COLO668 (cell line): ENCODE results near the gene MAST2.
A peak's percentile ranks its signal among the peaks of the same experiment; 100 is the strongest.

Experiments
- DNase-seq: peaks from one replicate; lab custom pipeline; 2025; ENCODE audit not compliant: unreplicated experiment; lab: John Stamatoyannopoulos, UW

MAST2 gene

DNA sequence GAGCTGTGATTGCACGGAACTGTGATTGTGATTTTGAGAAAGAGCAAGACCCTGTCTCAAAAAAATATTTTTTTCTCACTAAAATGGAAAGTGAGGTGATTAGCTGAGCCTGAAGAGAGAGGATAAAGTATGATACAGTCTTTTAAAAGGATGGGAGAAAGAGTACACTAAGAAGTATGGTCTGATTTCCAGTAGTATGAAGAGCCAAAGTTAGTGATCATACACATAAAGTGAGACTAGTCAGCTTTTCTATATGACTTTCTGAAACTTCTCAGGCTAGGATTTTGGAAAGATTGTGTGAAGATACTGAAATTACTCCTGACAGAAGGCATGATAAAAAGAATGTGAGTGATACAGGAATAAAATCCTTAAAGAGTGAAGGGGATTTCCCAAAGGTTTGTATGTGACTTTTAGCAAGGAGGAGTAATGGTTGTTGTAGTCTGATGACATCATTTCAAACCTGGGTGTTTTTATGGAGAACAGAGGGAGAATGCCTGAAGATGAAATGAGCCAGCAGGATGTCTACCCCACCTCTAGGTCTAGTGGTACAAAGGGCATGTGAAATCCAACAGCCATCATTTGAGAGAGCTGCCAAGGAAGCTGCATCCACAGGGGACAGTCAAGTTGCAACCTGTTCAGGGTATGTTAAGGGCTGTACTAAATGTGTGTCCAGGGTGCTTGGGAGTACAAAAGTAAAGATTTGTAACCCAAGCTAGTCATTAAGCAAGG, 171.3 kb downstream of the MAST2 start:
- peak; percentile 51 for DNase-seq

DNA sequence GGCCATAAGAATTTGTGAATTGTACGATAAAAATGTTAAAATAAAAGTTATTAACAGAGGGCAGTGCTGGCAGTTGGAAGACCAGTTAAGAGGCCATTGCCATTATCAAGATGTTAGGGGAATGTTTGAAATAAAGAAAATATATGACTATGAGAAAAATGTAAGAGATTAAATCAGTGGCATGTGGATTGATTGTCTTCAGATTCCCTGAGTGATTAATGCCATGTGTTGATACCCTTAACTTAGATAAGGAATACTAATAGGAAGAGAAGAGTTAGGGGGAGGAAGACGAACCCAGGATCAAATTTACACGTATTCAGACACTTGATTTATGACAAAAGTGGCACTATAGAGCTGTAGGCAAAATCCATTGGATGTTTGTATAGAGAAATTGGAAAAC, 173.2 kb downstream of the MAST2 start:
- DNase-seq: no peak

DNA sequence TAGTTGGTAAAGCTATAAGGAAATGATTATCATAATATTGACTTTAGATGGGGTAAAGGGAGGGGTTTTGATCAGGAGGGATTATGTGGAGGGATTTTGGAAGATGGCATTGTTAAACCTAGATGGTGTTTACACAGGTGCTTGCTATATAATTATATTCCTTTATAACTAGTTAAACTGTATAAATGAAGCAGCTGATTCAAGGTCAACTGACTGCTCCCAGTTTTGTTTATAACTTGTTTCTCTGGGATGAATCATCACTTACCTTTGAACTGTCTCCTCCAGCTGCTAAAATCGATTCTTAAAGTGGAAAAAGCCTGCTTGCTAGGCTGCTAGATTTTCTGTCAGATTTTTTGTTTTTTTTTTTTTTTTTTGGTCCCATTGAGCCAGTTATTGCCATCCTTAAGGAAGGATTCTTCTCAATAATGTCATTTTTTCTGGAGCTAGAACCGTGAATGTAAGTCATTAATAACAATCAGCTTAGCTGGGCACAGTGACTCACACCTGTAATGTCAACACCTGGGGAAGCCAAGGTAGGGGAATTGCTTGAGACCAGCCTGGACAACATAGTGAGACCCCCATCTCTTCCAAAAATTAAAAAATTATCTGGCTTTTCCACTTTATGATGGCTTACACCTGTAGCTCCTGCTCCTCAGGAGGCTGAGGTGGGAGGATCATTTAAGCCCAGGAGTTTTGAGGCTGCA, 175.8 kb downstream of the MAST2 start:
- DNase-seq: peak; percentile 78

DNA sequence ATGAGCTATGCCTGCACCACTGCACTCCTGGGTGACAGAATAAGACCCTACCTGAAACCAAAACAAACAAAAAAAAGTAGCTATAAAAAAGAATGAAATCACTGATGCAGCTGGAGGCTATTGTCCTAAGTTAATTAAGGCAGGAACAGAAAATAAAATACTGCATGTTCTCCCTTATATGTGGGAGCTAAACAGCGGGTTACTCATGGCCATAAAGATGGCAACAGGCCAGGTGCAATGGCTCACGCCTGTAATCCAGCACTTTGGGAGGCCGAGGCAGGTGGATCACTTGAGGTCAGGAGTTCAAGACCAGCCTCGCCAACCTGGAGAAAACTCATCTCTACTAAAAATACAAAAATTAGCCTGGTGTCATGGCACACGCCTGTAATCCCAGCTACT, 176.4 kb downstream of the MAST2 start:
- peak; percentile 85 for DNase-seq

DNA sequence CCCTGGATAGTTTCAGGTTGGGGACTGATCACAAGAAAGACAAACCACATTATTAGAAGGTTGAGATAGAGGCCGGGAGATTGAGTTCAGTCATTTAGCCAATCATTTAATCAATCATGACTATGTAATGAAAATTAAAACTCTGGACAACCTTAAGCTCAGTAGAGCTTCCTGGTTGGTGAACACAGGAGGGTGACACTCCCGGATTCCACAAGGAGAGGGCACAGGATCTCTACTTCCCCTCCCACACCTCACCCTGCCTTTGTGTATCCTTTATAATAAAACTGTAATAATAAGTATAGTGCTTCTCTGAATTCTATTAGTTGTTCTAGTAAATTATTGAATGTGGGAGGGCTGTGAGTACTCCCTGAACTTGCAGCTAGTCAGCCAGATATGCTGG, 178.9 kb downstream of the MAST2 start:
- DNase-seq: no peak

DNA sequence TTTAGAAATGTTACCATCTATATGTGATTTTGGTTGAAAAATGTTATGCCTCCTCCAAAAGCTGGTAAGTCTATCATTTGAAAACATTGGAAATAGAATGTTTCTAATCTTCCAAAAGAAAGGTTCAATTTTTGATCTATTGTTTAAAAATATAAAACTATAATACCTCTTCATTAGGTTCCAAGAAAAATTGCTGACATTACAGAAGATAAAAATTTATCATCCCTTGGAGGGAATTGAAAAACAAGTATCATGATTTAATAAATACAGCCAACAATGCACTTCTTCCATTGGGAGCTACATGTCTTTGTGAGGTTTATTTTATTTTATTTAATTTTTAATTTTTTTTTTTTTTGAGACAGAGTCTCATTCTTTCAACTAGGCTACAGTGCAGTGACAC, 180.6 kb downstream of the MAST2 start:
- no peak for DNase-seq

DNA sequence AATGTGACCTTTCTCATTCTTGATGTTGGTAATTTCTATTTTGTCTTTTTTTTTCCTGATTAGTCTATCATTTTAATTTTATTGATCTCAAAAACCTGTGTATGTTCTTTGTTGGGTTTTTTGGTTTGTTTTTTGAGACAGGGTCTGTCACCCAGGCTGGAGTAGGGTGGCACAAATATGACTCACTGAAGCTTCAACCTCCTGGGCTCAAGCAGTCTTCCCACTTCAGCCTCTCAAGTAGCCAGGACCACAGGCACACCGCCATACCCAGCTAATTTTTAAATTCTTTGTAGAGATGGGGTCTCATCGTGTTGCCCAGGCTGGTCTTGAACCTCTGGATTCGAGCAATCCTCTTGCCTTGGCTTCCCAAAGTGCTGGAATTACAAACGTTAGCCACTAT, 183.8 kb downstream of the MAST2 start:
- no peak for DNase-seq

DNA sequence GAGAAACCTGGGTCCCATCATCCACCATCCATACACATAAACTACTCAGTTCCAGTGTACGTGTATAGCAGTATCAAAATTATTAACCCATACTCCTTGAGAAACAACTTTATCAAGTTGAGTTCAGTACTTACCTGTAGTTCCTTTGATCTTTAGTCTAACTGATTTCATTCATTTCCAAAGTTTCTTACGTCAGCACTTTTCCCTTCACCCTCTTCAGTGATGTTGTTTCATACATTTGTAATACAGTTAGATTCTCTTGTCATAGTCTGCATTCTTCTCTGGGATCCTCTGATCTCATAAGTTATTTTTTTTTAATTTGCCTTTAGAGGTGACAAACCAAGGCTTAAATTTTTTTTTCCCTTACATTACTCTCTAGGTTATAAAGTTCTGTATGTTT, 185.8 kb downstream of the MAST2 start:
- no peak for DNase-seq

DNA sequence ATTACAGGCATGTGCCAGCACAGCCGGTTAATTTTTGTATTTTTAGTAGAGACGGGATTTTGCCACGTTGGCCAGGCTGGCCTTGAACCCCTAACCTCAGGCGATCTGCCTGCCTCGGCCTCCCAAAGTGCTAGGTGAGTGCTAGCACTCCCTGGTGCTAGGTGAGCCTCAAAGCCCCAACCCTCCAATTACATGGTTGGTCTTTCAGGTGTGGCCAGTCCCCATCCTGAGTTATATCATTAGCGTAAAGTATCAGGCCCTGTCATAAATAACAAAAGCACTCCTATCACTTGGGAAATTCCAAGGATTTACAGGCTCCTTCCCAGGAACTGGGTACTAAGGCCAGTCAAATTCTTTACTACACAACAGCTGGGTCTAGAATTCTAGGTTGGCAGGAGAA, 191.0 kb downstream of the MAST2 start:
- no peak for DNase-seq

DNA sequence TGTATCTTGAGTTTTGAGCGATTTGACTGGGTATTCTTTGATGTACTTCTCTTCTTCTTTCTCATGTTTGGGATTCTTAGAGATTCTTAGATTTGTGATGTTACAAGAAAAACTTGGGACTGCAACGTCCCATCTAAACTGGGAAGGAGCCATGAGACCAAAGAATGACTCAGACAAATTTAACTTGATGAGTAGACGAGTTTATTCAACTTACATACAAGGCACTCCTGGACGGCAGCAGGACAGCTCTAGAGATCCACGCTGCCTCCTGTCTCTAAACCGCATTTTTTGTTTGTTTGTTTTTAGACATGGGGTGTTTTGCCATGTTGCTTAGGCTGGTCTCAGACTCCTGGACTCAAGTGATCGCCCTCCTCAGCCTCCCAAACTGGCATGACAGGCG, 191.9 kb downstream of the MAST2 start:
- no peak for DNase-seq

DNA sequence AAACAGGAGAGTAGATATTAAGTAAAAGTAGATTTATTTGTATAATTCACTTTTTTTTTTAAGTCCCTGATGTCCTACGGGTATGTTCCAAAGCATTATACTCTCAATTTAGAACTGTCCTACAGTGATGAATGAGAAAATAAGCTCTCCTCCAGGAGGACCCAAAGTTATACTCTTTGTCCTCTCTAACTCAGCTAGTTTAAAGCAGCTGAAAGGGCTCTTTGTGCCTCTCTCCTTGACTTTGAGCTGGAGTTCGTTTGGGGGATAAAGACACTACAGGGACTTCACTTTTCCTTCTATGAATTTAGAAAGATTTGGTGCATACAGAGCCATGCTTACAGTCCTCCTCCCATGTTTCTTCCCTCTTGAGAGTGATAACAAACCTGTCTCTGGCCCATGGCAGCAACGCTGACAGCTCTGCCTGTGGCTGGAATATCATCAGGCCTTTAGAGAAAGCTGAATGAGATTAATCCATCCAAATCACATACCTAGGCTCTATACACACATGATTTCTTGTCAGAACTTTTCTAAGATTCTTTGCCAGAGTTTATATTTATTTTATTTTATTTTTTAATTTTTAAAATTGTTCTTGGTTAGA, 194.7 kb downstream of the MAST2 start:
- DNase-seq: no peak

DNA sequence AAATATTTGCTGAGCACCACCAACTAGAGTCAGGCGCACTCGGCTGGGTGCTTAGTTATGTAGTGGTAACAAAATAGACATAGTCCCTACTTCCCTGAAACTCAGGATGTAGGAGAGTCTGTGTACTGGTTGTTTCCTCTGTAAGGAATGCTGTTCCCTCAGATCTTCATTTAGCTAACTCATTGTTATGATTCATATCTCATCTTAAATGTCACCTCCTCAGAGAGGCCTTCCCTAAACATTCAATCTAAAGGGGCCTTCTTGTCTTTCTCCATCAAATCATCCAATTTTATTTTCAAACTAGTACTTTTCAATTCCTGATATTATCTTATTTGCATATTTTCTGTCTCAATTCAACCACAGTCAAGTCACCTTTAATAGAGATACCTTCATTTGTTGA, 196.1 kb downstream of the MAST2 start:
- no peak for DNase-seq

DNA sequence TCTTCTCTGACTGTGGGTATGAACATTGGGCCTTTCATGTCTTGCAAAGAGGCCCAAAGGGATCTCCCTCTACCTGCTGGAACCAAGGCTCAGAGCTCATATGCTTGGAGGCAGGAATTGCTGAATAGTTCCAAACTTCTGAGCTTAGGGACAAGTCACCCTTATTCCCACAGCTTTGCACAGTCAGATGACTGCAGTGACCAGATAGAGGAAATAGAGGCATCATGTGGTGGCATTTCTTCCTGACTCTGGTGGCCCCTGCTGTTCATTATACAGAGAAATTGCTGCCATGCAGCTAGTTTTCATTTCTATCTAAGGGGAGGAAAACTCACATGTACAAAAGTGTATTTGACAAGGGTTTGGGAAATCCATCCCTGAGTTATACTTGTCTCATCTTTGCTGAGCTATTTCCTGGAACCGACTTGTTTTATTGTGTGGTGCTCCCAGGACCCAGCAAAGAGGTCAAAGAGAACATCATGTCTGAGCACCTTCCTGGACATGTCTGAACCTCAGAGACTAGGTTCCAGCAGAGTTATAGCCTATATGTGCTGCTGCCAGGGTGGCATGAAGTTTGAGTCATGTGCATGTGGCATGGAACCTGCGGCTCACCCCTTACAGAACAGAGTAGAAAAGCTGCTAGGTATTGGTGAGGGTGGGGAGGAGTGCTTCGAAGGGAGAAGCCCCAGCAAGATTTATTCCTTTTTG, 197.8 kb downstream of the MAST2 start:
- DNase-seq: no peak

DNA sequence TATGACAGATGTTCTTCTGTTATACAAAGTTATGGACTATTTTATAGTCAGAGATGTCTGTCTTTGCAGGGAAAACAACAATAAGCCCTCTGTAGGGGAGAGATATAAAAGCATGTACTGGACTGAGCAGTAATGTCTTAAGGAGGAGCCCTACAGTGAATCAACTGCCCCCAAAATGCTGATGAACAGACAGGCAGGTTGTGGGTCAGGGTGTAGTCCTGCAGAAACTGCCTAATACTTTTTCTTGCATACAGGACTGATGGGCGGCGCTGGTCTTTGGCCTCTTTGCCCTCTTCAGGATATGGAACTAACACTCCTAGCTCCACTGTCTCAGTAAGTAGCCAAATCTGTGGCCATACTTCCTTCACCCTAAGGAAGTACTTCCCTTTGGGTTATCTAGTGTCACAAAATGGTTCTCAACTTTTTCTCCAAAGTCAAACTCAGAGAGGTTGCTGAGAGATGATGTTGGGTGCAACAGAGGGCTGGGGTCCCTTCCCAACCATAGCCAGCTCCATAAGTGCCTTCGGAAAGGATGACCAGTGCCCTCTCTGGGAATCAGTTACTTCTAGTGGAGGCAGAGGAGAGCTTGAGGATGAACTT, 199.2 kb downstream of the MAST2 start:
- no peak for DNase-seq

DNA sequence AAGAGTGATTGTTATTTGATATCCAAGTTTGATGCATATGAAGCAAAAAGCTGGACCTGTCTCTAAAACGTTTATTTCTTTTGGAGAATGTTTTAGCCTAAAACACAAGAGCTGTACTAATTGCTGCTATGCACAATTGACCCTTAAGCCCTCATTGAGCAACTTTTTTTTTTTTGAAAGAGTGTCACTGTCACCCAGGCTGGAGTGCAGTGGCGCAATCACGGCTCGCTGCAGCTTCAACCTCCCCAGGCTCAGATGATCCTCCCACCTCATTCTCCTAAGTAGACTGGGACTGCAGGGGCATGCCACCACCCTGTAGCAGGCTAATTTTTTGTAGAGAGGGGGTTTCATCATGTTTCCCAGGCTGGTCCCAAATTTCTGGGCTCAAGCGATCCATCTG, 199.9 kb downstream of the MAST2 start:
- no peak for DNase-seq

DNA sequence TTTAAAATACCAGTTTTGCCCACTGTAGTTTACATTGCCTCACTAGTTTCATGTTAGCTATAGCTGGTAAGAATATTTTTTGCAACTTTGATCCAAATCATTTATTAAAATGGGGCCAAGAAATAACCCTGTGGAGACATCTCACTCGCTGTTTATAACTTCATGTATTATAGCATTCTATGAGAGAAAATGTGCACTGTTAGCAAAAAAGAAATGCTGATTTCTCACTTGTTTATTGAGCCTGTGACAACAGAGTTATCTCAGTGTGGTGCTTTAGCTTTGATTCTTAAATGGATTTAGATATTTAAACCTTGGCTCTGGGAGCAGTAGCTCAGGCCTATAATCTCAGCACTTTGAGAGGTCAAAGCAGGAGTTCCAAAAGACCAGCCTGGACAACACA, 201.1 kb downstream of the MAST2 start:
- DNase-seq: no peak

DNA sequence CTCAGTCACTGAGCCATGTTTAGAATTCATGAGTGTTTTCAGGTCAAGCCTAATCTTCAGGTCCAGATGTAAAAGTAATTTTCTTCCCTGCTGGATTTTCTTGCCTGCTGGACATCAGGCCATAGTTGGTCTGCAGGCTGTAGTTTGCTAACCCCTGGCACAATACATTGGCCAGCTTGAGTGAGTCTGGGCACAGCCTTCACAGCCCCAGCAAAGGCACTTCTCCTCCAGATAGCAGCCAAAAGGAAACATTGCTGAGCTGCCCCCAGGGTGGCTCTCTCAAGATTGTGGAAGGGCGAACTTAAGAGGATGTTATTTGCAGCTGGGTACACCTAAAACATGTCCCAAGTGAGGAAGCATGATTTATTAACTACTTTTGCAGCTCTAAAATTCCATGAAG, 202.2 kb downstream of the MAST2 start:
- DNase-seq: no peak

DNA sequence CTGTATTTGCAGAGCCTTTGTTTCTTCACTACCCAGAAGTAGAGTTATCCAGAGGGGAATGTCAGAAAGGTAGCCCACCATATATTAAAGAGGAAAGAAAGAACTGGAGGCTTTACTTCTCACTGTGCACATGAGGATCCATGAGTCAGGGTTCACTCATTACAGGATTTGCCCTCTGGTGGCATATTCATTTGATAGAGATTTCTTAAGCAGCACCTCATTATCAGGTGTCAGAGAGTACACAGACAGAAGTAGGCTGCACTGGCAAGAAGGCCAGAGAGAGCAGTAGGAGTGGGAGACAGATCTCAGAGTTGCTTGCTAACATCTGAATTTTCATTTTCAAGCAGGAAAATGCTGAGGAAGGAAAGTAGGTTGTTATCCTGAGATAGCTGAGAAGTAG, 205.2 kb downstream of the MAST2 start:
- no peak for DNase-seq

DNA sequence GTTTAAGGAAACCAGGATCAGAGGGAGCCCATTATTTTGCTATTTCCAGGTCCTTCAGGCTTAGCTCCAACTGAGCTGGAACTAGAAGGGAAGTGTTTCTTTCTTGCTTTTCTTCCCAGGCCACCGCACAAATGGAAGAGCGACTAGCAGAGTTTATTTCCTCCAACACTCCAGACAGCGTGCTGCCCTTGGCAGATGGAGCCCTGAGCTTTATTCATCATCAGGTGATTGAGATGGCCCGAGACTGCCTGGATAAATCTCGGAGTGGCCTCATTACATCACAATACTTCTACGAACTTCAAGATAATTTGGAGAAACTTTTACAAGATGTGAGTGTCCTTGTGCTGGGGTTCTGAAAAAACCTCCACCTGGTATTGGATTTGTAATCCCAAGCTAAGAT, 207.2 kb downstream of the MAST2 start:
- no peak for DNase-seq

DNA sequence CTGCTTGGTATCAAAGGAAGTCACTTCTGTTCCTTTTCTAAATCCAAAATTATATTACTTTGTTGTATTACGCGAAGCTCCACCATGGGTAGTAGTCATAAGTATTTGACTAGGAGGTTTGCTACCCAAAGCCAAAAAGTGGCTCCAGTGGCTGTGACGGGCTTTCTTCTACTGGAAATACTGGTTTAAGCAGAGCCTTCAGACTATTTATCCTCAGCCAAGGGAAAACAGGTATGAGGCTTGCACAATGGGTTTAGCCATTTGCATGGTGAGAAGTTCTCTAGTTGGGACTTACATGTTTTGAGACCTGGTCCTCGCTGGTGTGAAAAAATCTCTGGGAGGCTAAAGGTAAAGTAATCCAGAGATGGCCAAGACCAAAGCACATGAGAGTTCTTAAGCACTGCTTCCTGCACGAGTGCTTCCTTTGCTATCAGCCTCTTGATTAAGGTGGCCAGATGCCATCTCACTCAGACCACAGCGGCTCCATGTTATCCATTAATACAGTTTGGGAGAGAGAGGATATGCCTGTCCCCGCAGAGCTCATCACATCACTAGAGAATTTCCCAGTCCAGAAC, 207.8 kb downstream of the MAST2 start:
- no peak for DNase-seq

DNA sequence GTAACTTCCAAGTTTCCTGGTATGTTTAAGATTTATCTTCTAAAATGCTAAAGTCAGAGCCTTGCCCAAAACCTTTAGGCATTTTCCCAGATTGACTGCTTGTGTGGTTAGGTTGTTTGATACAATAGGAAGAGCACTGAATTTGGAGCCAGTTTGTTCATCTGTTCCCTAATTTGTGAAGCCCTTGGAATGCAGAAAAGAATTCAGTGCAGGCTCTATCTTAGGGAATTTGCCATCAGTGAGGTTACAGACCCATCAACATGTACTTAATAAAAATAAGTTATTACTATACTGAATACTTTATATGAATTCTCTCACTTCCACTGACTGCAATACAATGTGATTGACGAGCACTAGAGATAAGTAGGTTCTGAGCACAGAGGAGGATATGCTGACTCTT, 208.8 kb downstream of the MAST2 start:
- DNase-seq: no peak
